Stimulated activated CD4-positive, alpha-beta T cell treated with anti-CD3 and anti-CD28 coated beads, Interleukin-15, amount 100 ng/mL, for 1 hour (primary cell): Measurements from ENCODE around the gene FAM151A.
"Not testable (repeated sequence)": the region's sequence is repeated elsewhere in the genome, so short reads cannot be mapped to it uniquely, and the experiment has no call there.

Source experiments
- DNase-seq, 2 donors: peaks; one replicate each; pipeline ENCODE4 v3.0.0-alpha.2; 2020; ENCODE audit warnings: low read depth in 1 of 2, low spot score in 1 of 2

The FAM151A gene

DNA sequence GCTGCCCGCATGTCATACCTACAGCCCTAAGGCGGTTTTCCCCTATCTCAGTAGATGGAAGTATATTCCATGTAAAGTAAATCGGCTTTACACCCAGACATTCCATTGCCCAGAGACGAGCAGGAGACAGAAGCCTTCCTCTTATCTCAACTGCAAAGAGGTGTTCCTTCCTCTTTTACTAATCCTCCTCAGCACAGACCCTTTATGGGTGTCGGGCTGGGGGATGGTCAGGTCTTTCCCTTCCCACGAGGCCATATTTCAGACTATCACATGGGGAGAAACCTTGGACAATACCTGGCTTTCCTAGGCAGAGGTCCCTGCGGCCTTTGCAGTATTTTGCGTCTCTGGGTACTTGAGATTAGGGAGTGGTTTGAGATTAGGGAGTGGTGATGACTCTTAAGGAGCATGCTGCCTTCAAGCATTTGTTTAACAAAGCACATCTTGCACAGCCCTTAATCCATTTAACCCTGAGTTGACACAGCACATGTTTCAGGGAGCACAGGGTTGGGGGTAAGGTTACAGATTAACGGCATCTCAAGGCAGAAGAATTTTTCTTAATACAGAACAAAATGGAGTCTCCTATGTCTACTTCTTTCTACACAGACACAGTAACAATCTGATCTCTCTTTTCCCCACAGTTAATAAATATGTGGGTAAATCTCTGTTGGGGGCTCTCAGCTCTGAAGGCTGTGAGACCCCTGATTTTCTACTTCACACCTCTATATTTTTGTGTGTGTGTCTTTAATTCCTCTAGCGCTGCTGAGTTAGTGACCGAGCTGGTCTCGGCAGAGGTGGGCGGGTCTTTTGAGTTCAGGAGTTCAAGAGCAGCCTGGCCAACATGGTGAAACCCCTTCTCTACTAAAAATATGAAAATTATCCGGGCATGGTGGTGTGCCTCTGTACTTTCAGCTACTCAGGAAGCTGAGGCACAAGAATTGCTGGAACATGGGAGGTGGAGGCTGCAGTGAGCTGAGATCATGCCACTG is 13.4 kb upstream of the FAM151A start:
- not testable (repeated sequence) for DNase-seq

DNA sequence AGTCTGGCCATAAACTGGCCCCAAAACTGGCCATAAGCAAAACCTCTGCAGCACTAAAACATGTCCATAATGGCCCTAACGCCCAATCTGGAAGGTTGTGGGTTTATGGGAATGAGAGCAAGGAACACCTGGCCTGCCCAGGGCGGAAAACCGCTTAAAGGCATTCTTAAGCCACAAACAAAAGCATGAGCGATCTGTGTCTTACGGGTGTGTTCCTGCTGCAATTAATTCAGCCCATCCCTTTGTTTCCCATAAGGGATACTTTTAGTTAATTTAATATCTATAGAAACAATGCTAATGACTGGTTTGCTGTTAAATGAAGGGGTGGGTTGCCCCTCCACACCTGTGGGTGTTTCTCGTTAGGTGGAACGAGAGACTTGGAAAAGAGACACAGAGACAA is 12.5 kb upstream of the FAM151A start:
- DNase-seq = not testable (repeated sequence)

GRCh38 chr1:54627196-54627595 is 3.9 kb upstream of the FAM151A start:
- DNase-seq = no peak

- DNase-seq = no peak
These were observed 1.4 kb upstream of the FAM151A start for GRCh38 chr1:54624466-54625464.

- DNase-seq = no peak
These were observed 3.6 kb downstream of the FAM151A start for GRCh38 chr1:54619749-54620148.

GRCh38 chr1:54615531-54616279 is 7.6 kb downstream of the FAM151A start:
- DNase-seq = no peak

DNA sequence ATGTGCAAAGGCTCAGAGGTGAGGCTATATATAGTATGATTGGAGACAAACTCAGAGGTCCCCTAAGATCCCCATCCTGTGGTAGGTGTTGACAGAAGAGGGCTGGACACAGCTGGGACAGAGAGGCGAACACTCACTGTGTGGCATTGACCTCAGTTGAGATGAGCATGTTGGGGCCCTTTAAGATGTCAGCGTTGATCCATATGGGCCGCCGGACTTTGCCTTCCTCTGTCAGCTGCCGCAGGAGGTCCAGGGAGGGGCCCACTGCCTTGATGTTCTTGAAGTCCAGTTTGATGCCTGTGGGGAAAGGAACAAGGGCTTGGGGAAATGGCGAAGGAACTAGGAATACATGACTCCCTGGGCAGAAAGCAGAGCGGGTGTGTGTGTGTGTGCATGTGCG is 8.8 kb downstream of the FAM151A start:
- no peak for DNase-seq

DNA sequence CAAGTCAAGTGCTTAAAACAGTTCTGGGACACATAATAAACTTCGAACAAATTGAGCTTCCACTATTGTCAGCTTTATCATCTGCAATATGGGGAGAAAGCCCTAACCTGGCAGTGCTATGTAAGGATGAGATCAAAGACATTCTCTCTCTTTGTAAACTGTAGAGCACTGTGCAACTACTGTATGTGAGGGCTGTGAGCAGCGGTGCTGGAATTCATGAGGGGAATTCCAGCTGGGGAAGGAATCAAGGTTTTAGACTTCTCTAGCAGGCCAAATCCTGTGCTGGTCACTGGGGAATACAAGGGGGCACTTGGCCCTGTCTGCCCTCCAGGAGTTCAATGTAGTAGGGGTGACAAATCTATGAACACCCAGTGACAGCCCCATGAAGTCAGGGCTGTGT is 9.3 kb downstream of the FAM151A start:
- DNase-seq = no peak

DNA sequence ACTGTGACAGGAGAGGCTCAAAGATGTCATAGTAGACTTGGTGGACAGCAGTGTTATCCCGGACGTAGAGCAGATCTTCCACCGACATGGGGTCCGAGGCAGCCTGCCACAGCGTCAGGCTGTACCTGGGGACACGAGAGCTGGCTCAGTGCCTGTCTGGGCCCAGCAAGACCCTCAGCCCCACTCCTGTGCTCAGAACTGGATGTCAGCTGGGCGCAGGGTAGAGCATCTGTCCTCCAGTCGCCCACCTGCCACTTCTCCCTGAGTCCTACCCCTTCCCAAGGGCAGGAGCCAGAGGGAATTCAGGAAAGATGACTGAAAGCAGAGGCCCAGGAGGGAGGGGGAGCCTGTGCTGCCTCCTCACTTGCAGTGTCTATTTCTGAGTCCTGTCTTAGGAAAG is 11.7 kb downstream of the FAM151A start:
- no peak for DNase-seq

DNA sequence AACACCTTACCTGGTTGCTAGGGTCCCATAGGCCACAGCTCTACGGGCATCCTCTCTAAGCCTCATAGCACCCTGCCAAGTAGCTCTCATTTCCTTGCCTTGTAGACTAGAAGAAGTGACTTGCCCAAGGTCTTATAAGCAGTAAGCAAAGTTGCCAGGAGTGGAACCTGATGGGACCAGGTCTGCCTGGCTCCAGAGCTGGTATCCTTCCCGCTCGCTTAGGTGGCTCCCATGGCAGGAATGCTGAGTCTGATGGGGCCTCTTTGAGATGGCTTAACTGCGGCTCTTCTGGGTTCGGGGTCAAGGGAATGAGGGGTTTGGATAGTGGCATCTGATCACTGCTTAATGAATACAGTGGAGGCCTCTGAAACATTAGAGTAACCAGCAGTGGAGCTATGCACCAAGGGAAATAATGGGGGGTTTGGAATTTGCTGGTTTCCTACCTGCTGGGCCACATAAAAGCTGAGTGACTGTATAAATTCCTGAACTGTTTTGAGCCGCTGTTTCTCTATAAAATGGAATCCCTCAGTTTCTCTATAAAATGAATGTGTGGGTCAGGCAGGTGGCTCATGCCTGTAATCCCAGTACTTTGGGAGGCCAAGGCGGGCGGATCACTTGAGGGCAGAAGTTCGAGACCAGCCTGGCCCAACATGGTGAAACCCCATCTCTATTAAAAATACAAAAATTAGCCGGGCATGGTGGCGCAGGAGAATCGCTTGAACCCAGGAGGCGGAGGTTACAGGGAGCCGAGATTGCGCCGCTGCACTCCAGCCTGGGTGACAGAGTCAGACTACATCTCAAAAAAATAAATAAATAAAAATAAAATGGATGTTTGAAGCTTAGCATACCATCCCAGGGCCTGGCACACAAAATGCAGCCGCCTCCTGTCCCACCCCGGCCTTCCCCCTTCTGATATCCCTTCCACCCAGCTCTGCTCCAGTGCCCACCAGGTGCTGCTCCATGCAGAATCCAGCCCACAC is 12.4 kb downstream of the FAM151A start:
- no peak for DNase-seq

DNA sequence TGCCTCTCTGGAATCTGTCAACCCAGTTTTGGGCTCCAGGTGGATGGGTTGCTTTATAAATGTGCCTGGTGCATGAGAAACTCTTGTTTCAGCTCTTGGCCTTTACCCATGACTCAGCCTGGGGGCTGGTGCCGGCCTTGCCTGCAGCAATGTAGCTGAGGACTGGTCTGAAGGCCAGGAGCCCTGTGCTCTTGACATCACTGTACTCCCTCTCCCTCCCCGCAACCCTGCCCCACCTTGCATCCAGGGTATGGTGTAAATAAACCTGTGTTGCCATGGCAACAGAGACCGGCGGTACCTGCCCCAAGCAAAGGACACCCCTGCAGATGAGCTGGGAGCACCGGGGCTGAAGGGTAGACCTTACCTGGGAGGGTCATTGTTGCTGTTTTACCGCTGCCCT is 13.3 kb downstream of the FAM151A start:
- DNase-seq = no peak

- DNase-seq = no peak
These were observed 13.9 kb downstream of the FAM151A start for GRCh38 chr1:54609301-54609921.

- DNase-seq = no peak
These were observed 14.6 kb downstream of the FAM151A start for GRCh38 chr1:54608566-54609230.

GRCh38 chr1:54607821-54608565 is 15.3 kb downstream of the FAM151A start:
- no peak for DNase-seq

- no peak for DNase-seq
These were observed 16.4 kb downstream of the FAM151A start for GRCh38 chr1:54606990-54607325.

DNA sequence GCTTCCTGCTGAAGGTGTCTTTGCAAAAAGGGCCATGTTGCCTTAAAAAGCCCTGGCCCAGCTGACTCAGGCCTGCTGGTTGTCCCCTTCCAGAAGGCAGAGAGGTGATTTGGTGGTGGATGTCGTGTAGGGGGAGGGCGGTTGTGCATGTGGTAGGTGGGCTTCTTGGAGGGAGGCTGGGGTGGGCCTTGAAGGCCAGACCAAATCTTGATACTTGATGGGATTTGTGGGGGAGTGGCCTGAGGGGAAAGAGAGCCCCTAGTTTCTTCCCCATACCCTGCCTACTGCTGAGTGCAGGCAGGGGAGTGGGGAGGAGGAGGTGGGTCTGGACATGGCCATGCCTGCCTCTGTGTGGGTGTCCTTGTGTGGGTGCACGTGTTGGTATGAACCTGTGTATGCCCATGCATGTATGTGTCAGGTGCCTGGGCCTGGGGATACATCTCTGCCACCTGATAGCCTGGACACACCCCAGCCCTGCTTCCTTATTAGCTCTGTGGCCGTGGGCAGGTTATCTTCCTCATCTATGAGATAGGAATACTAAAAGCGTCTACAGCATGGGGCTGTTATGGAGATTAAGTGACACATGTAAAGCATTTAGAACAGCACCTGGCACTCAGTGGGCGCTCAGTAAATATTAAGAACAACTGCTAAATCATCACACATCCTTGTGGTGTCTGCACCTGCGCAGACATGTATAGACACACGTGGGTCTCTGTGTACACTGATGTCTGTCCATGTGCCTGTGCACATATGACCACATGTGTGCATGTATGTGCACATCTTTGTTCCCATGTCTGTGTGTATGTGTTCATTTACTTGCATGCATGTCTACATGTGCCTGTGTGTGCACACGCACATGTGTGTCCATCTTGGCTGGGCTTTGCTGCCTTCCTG is 17.0 kb downstream of the FAM151A start:
- no peak for DNase-seq
